PC-9 (cell line): ENCODE results near the gene NOS1AP. TPM values are rescaled to one million over a fixed set of nuclear protein-coding genes. Genes with fewer than 3 reads are reported as not detected.

Experiments used
- BruUV-seq: library from RNA; stranded (reverse); fragments of 400-500 nt; replicated peaks from 2 replicates; lab custom pipeline; 2021; lab: Mats Ljungman, UMichigan
- CTCF ChIA-PET: fragments of 300-600 bp; sonication (Branson Sonifier 250); formaldehyde crosslinking; loops from one replicate; lab custom pipeline; 2022; ENCODE audit warnings: antibody characterized with exemption; lab: Charles Lee
- POLR2A ChIA-PET: fragments of 300-600 bp; sonication (Branson Sonifier 250); formaldehyde crosslinking; loops from one replicate; lab custom pipeline; 2022; ENCODE audit warnings: antibody characterized with exemption; ENCODE audit not compliant: unreplicated experiment; lab: Charles Lee
- DNase-seq, 2 experiments: peaks; one replicate each; pipeline versions ENCODE4 v3.0.0 to v3.0.0-alpha.2; 2015 to 2022; ENCODE audit warnings: mixed read lengths in 1 of 2
- H2AFZ ChIP-seq: fragments of 200-600 bp; sonication (generic); 2 replicates; pipeline ENCODE4 v1.8.1; 2017; ENCODE audit warnings: antibody characterized with exemption
- H3F3A ChIP-seq: fragments of 200-600 bp; sonication (generic); 2 replicates; pipeline ENCODE4 v1.8.1; 2017; ENCODE audit warnings: antibody characterized with exemption, mild to moderate bottlenecking, low read depth; ENCODE audit not compliant: insufficient read depth
- H3K27ac ChIP-seq: fragments of 200-600 bp; sonication (generic); 2 replicates; pipeline ENCODE4 v1.6.1; 2016; ENCODE audit warnings: mixed run types
- H3K27me3 ChIP-seq: fragments of 200-600 bp; sonication (generic); 2 replicates; pipeline ENCODE4 v1.6.1; 2016; ENCODE audit warnings: low read depth, mixed run types; ENCODE audit not compliant: insufficient read depth
- H3K36me3 ChIP-seq: fragments of 200-600 bp; sonication (generic); 2 replicates; pipeline ENCODE4 v1.6.1; 2016; ENCODE audit warnings: low read depth, mixed run types
- H3K4me1 ChIP-seq: fragments of 200-600 bp; sonication (generic); replicated peaks from 2 replicates; pipeline ENCODE4 v1.6.1; 2016; ENCODE audit warnings: mixed run types; ENCODE audit not compliant: insufficient read depth
- H3K4me2 ChIP-seq: fragments of 200-600 bp; sonication (generic); 2 replicates; pipeline ENCODE4 v1.6.1; 2017; ENCODE audit warnings: mixed run types
- H3K4me3 ChIP-seq: fragments of 200-600 bp; sonication (generic); 2 replicates; pipeline ENCODE4 v1.6.1; 2016; ENCODE audit warnings: mixed run types
- H3K79me2 ChIP-seq: fragments of 200-600 bp; sonication (generic); 2 replicates; pipeline ENCODE4 v1.6.1; 2017; ENCODE audit warnings: low read depth, mixed run types
- H3K9me2 ChIP-seq: fragments of 200-600 bp; sonication (generic); 2 replicates; pipeline ENCODE4 v1.8.1; 2017; ENCODE audit warnings: mild to moderate bottlenecking; ENCODE audit not compliant: insufficient read depth
- H3K9me3 ChIP-seq: fragments of 200-600 bp; sonication (generic); 2 replicates; pipeline ENCODE4 v1.8.1; 2016; ENCODE audit warnings: low read depth; ENCODE audit not compliant: insufficient read depth
- H4K20me1 ChIP-seq: fragments of 200-600 bp; sonication (generic); 2 replicates; pipeline ENCODE4 v1.8.1; 2017; ENCODE audit not compliant: insufficient read depth
- CTCF ChIP-seq: fragments of 200-600 bp; sonication (generic); conservative IDR thresholded peaks from 2 replicates; pipeline ENCODE4 v1.6.1; 2017; ENCODE audit warnings: mixed run types, antibody characterized with exemption, mild to moderate bottlenecking, moderate library complexity
- EZH2 ChIP-seq: fragments of 200-600 bp; sonication (generic); IDR thresholded peaks from 2 replicates; pipeline ENCODE4 v1.8.0; 2017; ENCODE audit warnings: antibody characterized with exemption, low read depth
- intact Hi-C: fragments of 100-400 bp; cut with micrococcal nuclease; formaldehyde crosslinking; loops from one replicate; pipeline ENCODE4 v1.10.0; 2022; ENCODE audit not compliant: unreplicated experiment
- total RNA-seq: library from RNA; stranded (reverse); gene quantifications from 2 replicates; pipeline ENCODE4 v1.2.3, GENCODE V29; 2021

Gene NOS1AP
- total RNA-seq, 1 experiment from 2014 or later: 9.9 TPM

DNA sequence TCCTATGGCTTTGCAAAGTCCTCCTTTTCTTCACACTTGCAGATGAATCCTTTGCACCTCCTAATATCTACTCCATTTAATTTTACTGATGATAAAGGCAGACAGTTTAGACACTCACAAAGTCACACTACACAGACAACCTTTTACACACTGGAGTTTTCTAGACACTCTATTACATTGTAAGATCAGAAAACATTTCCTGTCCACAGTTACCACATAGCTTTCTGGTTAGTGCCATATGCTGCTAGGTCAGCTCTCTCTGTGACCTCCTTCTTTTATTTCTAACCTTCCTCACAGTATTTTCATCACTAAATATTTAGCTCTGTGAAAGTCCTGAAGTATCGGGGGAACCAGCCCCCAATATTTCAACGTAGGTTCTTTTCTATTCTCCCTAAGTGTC, 337.3 kb downstream of the NOS1AP start:
- Histone ChIP-seq H3K79me2 (no peaks in the 10 kb centered on the region), H3F3A (no peaks in the 10 kb centered on the region), H3K4me3 (no peak overlapping the region), H3K9me2 (no peaks in the 10 kb centered on the region; the same call in 1 of the 2 replicates), H3K9me3 (no peaks in the 10 kb centered on the region; the same call in 1 of the 2 replicates), H3K36me3 (no peaks in the 10 kb centered on the region), H4K20me1 (no peaks in the 10 kb centered on the region), H3K4me1 (peaks cover 9% of the 10 kb centered on the region; the same call in 1 of the 2 replicates), H3K27ac (no peak overlapping the region), H2AFZ (no peak overlapping the region), H3K27me3 (no peaks in the 10 kb centered on the region), H3K4me2 (no peak overlapping the region)
- intact Hi-C loops: no loop called here
- TF ChIP-seq CTCF: no peak
- TF ChIP-seq EZH2: no peak
- POLR2A ChIA-PET: interaction anchor here (0.6 kb wide), 1 partner anchor 17 kb away, joined by 3 read pairs; no protein-coding TSS in a partner anchor
- DNase-seq: no peak
- BruUV-seq: no TSS peak
- CTCF ChIA-PET: no interaction called here

GRCh38 chr1:162407539-162407938, 338.0 kb downstream of the NOS1AP start:
- Histone ChIP-seq H3K27me3 (no peaks in the 10 kb centered on the region), H3K4me3 (no peak overlapping the region), H3K79me2 (no peaks in the 10 kb centered on the region), H3F3A (no peaks in the 10 kb centered on the region), H3K9me3 (no peaks in the 10 kb centered on the region; the same call in 1 of the 2 replicates), H3K4me1 (peaks cover 9% of the 10 kb centered on the region; the same call in 1 of the 2 replicates), H3K4me2 (no peak overlapping the region), H3K9me2 (no peaks in the 10 kb centered on the region; the same call in 1 of the 2 replicates), H3K27ac (no peak overlapping the region), H3K36me3 (no peaks in the 10 kb centered on the region), H4K20me1 (no peaks in the 10 kb centered on the region), H2AFZ (no peak overlapping the region)
- TF ChIP-seq EZH2 (no peak), CTCF (no peak)
- POLR2A ChIA-PET: interaction anchor here (0.6 kb wide), 1 partner anchor 154 kb away, joined by 9 read pairs; the partner anchor contains the start of gene UAP1
- no peak for DNase-seq
- CTCF ChIA-PET: no interaction called here
- no TSS peak for BruUV-seq
- intact Hi-C loops: no loop called here

DNA sequence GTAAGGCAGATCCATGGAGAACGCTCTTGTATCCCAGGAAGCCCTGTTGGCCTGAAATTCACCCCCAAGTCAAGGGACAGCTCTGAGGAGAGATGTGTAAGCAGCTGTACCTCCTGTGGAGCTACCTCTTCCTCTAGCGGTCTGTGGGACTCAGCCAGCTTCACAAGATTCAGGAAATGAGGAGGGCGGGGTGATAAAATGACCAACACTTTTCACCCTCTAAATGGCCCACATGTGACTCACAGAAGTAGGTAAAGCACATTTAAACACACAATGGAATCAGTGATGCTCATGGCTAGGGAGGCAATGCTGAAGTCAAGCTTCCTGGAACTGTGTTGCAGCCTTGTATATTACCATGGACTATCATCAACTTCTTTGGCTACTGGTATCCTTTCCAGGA, 342.5 kb downstream of the NOS1AP start, which contains the start of gene SH2D1B:
Gene SH2D1B, minus strand, starts transcription at position 135 of the 400 bp plus-strand sequence. Its CDS starts 120 bp downstream, at position 15.
- Histone ChIP-seq H2AFZ (no peak within 1 kb of the TSS), H3K27me3 (no peaks in the 10 kb centered on the region), H3K4me2 (no peak within 1 kb of the TSS), H3K79me2 (no peaks in the 10 kb centered on the region), H3K4me1 (no peaks in the 10 kb centered on the region), H3K4me3 (no peak within 1 kb of the TSS), H3F3A (no peaks in the 10 kb centered on the region), H3K9me2 (no peaks in the 10 kb centered on the region; the same call in 1 of the 2 replicates), H4K20me1 (no peaks in the 10 kb centered on the region), H3K27ac (no peak within 1 kb of the TSS), H3K9me3 (no peaks in the 10 kb centered on the region), H3K36me3 (no peaks in the 10 kb centered on the region)
- POLR2A ChIA-PET: no interaction called here
- CTCF ChIA-PET: no interaction called here
- TF ChIP-seq CTCF: no peak
- no peak for TF ChIP-seq EZH2
- intact Hi-C loops: no loop called here
- BruUV-seq: no TSS peak
- DNase-seq: no peak
